NB4 (cell line): ENCODE measurements around the gene ART4.

Source experiments
- DNase-seq: peaks from one replicate; pipeline ENCODE4 v3.0.0; 2010; ENCODE audit warnings: low read depth
- H3K4me3 ChIP-seq: one replicate; pipeline ENCODE4 v1.5.1; 2011; ENCODE audit warnings: mild to moderate bottlenecking, low read depth, low read length, moderate library complexity
- MYC ChIP-seq: IDR thresholded peaks from 2 replicates; pipeline ENCODE4 v1.6.1; 2011; ENCODE audit warnings: low read depth, low read length
- POLR2A ChIP-seq: IDR thresholded peaks from 2 replicates; pipeline ENCODE4 v1.6.1; 2011; ENCODE audit warnings: mild to moderate bottlenecking; ENCODE audit not compliant: insufficient read length; ENCODE audit errors: extremely low read depth
- TF ChIP-seq, protein P1 (sequence below): IDR thresholded peaks from one replicate; pipeline ENCODE4 v1.5.1; 2012; ENCODE audit warnings: low read depth, low read length
- TF ChIP-seq, protein P2 (sequence below): IDR thresholded peaks from 2 replicates; pipeline ENCODE4 v1.6.1; 2011; ENCODE audit warnings: low read depth, low read length

ART4 gene

DNA sequence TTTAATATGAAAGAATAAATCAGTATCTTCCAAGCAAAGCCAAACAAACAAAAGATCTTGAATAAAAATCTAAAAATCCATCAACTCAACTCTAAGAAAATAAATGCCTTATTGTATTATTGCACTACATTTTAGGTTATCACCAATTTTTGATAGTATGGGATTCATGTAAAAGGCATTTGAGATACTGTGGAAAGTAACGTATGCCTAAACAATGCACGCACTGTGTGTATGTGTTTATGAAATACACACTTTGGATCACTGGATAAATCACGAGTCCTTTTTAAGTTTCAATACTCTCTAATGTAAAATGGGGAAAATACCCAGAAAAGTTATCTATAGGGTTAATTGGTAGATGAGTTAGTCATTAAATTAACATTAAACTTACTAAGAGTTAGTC lies 57.8 kb downstream of the ART4 start:
- no peak for DNase-seq
- no peak overlapping the region for H3K4me3 ChIP-seq
- TF ChIP-seq MYC (no peak), POLR2A (no peak)
- TF ChIP-seq, protein P1, sequence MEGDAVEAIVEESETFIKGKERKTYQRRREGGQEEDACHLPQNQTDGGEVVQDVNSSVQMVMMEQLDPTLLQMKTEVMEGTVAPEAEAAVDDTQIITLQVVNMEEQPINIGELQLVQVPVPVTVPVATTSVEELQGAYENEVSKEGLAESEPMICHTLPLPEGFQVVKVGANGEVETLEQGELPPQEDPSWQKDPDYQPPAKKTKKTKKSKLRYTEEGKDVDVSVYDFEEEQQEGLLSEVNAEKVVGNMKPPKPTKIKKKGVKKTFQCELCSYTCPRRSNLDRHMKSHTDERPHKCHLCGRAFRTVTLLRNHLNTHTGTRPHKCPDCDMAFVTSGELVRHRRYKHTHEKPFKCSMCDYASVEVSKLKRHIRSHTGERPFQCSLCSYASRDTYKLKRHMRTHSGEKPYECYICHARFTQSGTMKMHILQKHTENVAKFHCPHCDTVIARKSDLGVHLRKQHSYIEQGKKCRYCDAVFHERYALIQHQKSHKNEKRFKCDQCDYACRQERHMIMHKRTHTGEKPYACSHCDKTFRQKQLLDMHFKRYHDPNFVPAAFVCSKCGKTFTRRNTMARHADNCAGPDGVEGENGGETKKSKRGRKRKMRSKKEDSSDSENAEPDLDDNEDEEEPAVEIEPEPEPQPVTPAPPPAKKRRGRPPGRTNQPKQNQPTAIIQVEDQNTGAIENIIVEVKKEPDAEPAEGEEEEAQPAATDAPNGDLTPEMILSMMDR = no peak
- TF ChIP-seq, protein P2, sequence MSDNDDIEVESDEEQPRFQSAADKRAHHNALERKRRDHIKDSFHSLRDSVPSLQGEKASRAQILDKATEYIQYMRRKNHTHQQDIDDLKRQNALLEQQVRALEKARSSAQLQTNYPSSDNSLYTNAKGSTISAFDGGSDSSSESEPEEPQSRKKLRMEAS = no peak

DNA sequence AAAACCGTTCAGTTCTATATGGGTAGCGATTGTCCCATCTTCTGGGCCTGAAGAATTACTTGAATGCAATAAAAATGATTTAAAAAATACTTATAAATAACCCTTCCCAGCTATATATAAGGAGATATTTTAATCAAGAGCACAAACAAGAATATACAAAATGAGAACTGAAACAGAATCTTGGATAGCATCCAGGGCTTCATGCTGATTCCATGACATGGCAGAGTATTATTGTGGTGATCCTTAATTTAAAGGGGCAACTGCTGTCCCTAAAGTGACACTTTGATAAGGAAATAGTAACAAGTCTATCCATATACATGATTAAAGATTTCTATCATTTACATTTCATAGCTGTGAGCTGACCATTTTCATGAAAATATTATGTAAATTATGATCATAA lies 58.9 kb downstream of the ART4 start:
- DNase-seq = no peak
- TF ChIP-seq POLR2A (no peak), MYC (no peak)

DNA sequence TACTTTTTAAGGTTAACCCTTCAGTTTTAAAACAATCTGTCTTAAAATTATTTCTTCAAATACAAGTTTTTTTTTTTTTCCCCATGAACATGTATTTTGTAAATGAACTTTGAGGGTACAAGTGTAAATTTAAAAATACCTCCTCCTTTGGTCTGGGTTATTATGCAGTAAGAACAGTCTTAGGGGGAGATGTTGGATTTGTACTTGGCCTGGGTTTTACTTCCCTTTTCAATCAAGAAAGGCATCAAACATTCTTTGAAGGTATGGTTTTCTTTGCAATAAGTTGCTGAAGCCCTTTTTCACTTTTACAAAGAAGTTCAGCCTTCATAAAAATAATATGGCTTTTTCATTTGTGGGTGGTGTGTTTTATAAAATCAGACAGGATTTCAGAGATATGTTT lies 60.6 kb downstream of the ART4 start:
- H3K4me3 ChIP-seq = no peak overlapping the region

More for the DNA sequence above, 58.9 kb downstream of the ART4 start:
- no peak overlapping the region for H3K4me3 ChIP-seq

DNA sequence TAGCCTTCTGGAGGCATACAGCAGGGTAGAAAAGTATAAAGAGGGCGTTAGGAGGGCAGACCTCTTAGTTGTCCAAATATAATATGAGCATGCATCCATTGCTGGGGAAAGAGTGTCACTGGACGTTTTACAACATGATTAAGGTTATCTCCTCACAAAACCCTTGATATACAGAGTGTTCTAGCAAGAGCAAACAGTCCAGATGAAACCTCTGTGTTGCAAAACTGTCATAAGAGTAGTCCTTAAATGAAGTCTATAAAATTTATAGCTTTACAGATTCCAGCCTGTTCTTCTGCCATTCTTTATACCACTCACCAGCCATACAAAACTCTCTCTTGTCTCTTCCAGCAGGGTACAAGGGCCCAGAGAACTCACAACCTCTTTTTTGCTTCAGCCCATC lies 61.8 kb downstream of the ART4 start:
- H3K4me3 ChIP-seq = no peak overlapping the region
- DNase-seq = no peak
- TF ChIP-seq, protein P2 = no peak
- TF ChIP-seq POLR2A (no peak), MYC (no peak)
- TF ChIP-seq, protein P1 = no peak

More for the DNA sequence above, 60.6 kb downstream of the ART4 start:
- TF ChIP-seq, protein P2 = no peak
- TF ChIP-seq, protein P1 = no peak
- TF ChIP-seq POLR2A = no peak
- no peak for TF ChIP-seq MYC
- no peak for DNase-seq

DNA sequence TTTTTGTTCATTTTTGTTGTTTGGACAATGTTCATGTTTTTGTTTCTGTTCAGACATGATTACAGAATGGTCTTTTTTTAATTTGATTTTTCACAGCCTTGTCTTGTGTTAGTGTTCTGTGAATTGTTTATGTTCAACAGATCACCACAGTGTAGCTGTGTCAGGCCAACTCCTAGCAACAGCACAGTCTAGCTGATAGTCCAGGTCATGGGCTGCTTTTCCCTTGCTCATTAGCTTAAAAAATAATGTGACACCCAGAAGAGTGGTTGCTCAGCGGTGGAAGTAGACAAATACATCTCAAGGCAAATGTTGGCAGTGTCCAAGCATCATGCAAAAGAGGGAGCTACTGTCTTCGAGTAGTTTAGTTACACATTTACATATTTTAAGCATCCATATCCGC lies 62.5 kb downstream of the ART4 start:
- no peak for DNase-seq
- TF ChIP-seq, protein P2 = no peak
- TF ChIP-seq POLR2A (no peak), MYC (no peak)
- TF ChIP-seq, protein P1 = no peak
- no peak overlapping the region for H3K4me3 ChIP-seq

DNA sequence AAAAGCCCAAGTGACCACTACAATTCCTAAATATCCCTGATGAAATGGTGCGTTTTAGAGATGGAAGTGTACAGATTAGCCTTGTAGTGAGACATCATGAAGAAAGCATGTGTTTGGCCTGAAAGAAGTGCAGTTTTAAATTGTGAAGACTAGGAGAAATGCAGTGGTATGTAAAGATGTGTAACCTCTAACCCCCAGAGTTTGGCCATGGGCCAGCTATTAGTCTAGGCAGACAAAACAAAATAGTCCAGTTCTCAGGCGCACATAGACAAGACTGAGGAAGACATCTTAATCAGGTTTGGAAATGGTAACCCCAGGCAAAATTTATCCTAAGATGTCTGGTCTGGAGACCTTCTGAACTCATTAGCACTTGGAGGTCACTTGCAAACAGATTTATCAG lies 63.5 kb downstream of the ART4 start:
- no peak for DNase-seq
- TF ChIP-seq, protein P2 = no peak
- no peak for TF ChIP-seq MYC
- TF ChIP-seq, protein P1 = no peak
- no peak for TF ChIP-seq POLR2A
- no peak overlapping the region for H3K4me3 ChIP-seq
